Activated T-cell treated with anti-CD3 and anti-CD28 coated beads, Interleukin-2, amount 50 U/mL, for 4 hours (primary cell): ENCODE results near the gene MYO5B. TPM values are rescaled to one million over a fixed set of nuclear protein-coding genes. Genes with fewer than 3 reads are reported as not detected.

Experiments
- ATAC-seq, 2 donors: fragments of 200-7000 bp; cut with Tn5 transposase; one replicate each; pipeline ENCODE4 v1.10.0; 2021
- DNase-seq: peaks from one replicate; pipeline ENCODE4 v3.0.0-alpha.2; 2020
- H3K27me3 Mint-ChIP-seq: one replicate; pipeline ENCODE4 v1.8.0; 2021; ENCODE audit warnings: low read depth, mixed read lengths
- H3K36me3 Mint-ChIP-seq: one replicate; pipeline ENCODE4 v1.8.0; 2022; ENCODE audit warnings: mixed read lengths; ENCODE audit not compliant: insufficient read depth
- H3K4me1 Mint-ChIP-seq: one replicate; pipeline ENCODE4 v1.8.0; 2021; ENCODE audit warnings: low read depth, mixed read lengths
- H3K4me3 Mint-ChIP-seq: one replicate; pipeline ENCODE4 v1.8.0; 2021; ENCODE audit warnings: mild to moderate bottlenecking, moderate library complexity, mixed read lengths
- H3K9me3 Mint-ChIP-seq: one replicate; pipeline ENCODE4 v1.8.0; 2021; ENCODE audit warnings: mixed read lengths
- total RNA-seq, 3 donors: library from RNA; stranded (reverse); gene quantifications; one replicate each; pipeline ENCODE4 v1.2.1, GENCODE V29; 2021

MYO5B gene
- total RNA-seq, 3 donors from 2014 or later = 0.13 to 0.14 (median 0.13) TPM

DNA sequence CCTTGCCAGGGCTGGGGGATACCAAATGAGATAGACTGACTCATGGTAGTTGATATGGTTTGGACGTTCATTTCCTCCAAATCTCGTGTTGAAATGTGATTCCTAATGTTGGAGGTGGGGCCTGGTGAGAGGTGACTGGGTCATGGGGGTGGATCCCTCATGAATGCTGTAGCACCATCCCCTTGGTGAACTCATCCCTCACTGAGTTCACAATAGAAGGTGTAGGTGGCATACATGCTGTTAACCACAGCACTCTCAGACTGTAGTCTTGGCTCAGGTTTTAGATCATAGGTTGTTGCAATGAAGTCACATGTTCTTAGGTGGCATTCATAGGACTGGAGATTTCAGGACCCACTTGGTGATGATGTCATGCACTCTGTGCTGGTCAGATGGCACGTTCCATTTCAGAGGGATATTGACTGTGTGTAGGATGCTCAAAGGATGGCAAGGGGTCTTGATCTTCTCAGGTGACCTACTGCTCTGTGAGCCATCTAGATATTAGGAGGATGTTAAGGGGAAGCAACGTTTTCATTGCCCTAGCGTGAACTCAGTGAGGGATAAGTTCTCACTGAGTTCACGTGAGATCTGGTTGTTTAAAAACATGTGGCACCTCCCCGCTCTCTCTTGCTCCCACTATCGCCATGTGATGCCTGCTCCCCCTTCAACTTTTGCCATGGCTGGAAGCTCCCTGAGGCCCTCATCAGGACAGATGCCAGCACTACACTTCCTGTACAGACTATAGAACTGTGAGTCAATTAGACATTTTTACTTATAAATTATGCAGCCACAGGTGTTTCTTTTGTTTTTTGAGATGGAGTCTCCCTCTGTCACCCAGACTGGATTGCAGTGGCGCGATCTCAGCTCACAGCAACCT lies 307.8 kb downstream of the MYO5B start:
- ATAC-seq (peak; percentile 55 to 72), DNase-seq (no peak)
- no peaks in the 10 kb centered on the region for H3K9me3 Mint-ChIP-seq
- no peaks in the 10 kb centered on the region for H3K4me1 Mint-ChIP-seq
- peaks cover 4% of the 10 kb centered on the region for H3K27me3 Mint-ChIP-seq
- no peak overlapping the region for H3K4me3 Mint-ChIP-seq
- no peaks in the 10 kb centered on the region for H3K36me3 Mint-ChIP-seq

DNA sequence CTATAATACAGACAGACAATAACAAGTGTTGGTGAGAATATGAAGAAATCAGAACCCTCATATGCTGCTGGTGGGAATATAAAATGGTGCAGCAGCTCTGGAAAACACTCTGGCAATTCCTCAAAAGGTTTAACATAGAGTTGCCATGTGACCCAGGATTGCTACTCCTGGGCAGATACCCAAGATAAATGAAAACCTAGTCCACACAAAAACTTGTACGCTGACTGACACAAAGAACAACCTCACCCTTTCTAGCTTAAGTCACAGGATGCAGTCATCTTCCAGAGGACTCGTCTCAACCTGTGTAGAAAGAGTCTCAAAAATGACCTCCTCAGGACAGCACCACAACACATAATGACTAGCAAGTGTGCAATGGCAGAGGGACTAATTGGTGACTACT lies 310.0 kb downstream of the MYO5B start:
- no peak for DNase-seq
- H3K9me3 Mint-ChIP-seq = no peaks in the 10 kb centered on the region
- H3K27me3 Mint-ChIP-seq = peaks cover 7% of the 10 kb centered on the region
- no peaks in the 10 kb centered on the region for H3K36me3 Mint-ChIP-seq
- no peak for ATAC-seq
- H3K4me3 Mint-ChIP-seq = no peak overlapping the region
- no peaks in the 10 kb centered on the region for H3K4me1 Mint-ChIP-seq

DNA sequence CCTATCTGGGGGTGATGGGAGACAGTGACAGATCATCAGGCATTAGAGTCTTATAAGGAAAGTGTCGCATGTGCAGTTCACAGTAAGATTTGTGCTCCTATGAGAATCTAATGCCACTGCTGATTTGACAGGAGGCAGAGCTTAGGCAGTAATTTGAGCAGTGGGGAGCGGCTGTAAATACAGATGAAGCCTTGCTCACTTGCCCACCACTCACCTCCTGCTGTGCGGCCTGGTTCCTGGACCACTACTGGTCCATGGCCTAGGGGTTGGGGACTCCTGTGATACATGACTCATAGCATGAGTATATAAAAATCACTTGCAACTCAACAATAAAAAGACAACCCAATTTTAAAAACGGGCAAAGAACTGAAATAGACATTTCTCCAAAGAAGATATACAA lies 310.5 kb downstream of the MYO5B start:
- no peak for DNase-seq
- Mint-ChIP-seq H3K4me1 (no peaks in the 10 kb centered on the region), H3K4me3 (no peak overlapping the region), H3K36me3 (no peaks in the 10 kb centered on the region), H3K9me3 (no peaks in the 10 kb centered on the region), H3K27me3 (peaks cover 9% of the 10 kb centered on the region)
- no peak for ATAC-seq

- Mint-ChIP-seq H3K4me3 (no peak overlapping the region), H3K9me3 (no peaks in the 10 kb centered on the region), H3K36me3 (no peaks in the 10 kb centered on the region)
Observed at GRCh38 chr18:49880661-49881060, 314.3 kb downstream of the MYO5B start.

DNA sequence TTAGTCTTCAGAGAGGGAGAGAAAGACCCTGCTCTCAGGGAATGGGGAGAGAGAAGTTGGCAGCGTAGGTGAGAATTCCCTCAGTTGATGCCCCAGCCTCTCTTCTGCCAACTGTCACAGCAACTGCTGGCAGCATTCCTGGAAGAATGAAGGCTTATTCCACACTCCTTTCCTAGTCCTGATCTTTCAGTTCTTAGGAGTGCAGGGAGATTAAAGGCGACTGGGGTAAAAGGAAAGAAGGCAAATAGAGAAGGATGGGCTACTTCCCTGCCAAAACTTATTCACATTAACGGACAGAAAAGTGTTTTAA lies 315.7 kb downstream of the MYO5B start:
- ATAC-seq (no peak), DNase-seq (no peak)
- Mint-ChIP-seq H3K27me3 (peaks cover 17% of the 10 kb centered on the region), H3K4me1 (no peaks in the 10 kb centered on the region), H3K36me3 (no peaks in the 10 kb centered on the region), H3K4me3 (no peak overlapping the region), H3K9me3 (no peaks in the 10 kb centered on the region)

More at GRCh38 chr18:49880661-49881060, 314.3 kb downstream of the MYO5B start:
- DNase-seq (no peak), ATAC-seq (no peak)
- Mint-ChIP-seq H3K4me1 (no peaks in the 10 kb centered on the region), H3K27me3 (peaks cover 17% of the 10 kb centered on the region)

DNA sequence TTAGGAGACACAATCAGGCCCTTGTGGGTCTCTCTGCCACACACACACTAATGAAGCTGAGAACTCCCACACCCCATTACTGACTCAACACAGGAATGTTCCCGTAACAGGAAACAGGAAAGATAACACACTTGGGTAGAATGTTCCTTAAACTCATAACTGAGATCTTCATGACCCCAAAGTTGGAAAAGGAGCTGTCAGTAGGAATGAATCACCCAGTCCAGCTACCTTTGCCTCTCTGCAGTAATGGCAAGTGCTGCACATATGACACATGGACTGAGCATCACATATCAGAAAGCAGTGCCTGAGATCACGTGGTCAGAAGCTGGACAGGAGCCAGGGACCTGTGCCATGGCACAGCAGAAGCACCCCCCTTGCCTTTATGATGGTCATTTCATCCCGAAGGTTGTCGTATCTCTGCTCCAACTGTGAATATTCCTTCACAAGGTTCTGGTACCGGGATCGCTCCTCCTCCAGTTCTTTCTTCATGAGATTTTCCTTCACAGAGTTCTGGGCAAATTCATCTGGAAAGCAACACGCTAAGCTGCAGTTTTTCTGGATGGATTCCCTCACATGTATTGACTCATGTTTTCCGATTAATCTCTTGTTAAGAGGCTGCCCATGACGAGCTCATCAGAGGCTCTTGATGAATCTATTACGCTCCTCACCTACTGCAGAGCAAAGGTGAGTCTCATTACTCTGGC lies 316.2 kb downstream of the MYO5B start:
- H3K9me3 Mint-ChIP-seq = no peaks in the 10 kb centered on the region
- no peak for ATAC-seq
- no peaks in the 10 kb centered on the region for H3K4me1 Mint-ChIP-seq
- no peaks in the 10 kb centered on the region for H3K36me3 Mint-ChIP-seq
- no peak for DNase-seq
- H3K4me3 Mint-ChIP-seq = no peak overlapping the region
- H3K27me3 Mint-ChIP-seq = peaks cover 17% of the 10 kb centered on the region

- no peaks in the 10 kb centered on the region for H3K4me1 Mint-ChIP-seq
- peaks cover 17% of the 10 kb centered on the region for H3K27me3 Mint-ChIP-seq
- no peak overlapping the region for H3K4me3 Mint-ChIP-seq
- ATAC-seq (no peak), DNase-seq (no peak)
- H3K9me3 Mint-ChIP-seq = no peaks in the 10 kb centered on the region
- no peaks in the 10 kb centered on the region for H3K36me3 Mint-ChIP-seq
Observed at GRCh38 chr18:49878015-49878414, 316.9 kb downstream of the MYO5B start.

DNA sequence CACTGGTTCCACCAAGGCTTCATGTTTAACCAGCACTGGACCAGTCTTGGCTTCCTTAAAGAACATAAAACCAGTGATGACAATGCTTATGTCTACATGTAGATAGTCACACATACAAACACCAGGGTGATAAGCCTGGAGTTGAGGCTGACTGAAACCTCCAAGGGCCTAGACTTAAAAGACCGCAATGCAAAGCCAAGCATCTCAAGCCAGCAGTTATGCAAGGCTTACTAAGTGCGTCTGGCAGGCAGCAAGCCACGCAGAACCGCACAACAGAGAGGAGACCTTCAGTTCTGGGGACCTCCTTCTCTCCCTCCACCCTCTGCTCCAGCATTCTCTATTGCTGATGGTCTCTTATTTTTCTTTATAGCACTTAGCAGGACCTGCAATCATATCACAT lies 318.4 kb downstream of the MYO5B start:
- H3K4me1 Mint-ChIP-seq = no peaks in the 10 kb centered on the region
- no peaks in the 10 kb centered on the region for H3K9me3 Mint-ChIP-seq
- H3K27me3 Mint-ChIP-seq = peaks cover 13% of the 10 kb centered on the region
- H3K36me3 Mint-ChIP-seq = no peaks in the 10 kb centered on the region
- ATAC-seq (no peak), DNase-seq (no peak)
- H3K4me3 Mint-ChIP-seq = no peak overlapping the region

DNA sequence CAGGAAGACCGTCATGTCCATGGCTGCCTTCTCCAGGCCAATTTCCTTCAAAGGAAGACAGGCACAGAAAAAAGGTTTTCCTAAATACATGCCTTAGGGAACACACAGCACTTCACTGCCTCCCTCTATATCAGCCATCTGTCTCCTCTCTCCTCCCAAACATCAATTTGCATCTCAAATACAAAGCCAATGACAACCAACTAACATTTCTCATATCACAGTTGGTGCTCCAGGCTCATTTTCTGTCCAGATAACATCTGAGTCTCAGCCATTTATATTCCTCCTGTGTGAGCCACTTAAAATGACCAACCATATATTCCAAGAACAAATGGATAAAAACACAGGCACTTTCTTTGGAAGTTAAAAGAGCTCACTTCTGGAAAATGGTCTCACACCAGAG lies 319.2 kb downstream of the MYO5B start:
- H3K36me3 Mint-ChIP-seq = no peaks in the 10 kb centered on the region

GRCh38 chr18:49875155-49875554 lies 319.8 kb downstream of the MYO5B start:
- Mint-ChIP-seq H3K27me3 (peaks cover 11% of the 10 kb centered on the region), H3K36me3 (no peaks in the 10 kb centered on the region), H3K4me1 (no peaks in the 10 kb centered on the region), H3K4me3 (no peak overlapping the region), H3K9me3 (no peaks in the 10 kb centered on the region)
- ATAC-seq (no peak), DNase-seq (no peak)

More for the DNA sequence above, 319.2 kb downstream of the MYO5B start:
- no peaks in the 10 kb centered on the region for H3K9me3 Mint-ChIP-seq
- no peaks in the 10 kb centered on the region for H3K4me1 Mint-ChIP-seq
- no peak overlapping the region for H3K4me3 Mint-ChIP-seq
- no peak for DNase-seq
- peaks cover 13% of the 10 kb centered on the region for H3K27me3 Mint-ChIP-seq
- ATAC-seq = no peak

- ATAC-seq = no peak
- peaks cover 8% of the 10 kb centered on the region for H3K27me3 Mint-ChIP-seq
Observed at GRCh38 chr18:49874238-49874637, 320.7 kb downstream of the MYO5B start.

DNA sequence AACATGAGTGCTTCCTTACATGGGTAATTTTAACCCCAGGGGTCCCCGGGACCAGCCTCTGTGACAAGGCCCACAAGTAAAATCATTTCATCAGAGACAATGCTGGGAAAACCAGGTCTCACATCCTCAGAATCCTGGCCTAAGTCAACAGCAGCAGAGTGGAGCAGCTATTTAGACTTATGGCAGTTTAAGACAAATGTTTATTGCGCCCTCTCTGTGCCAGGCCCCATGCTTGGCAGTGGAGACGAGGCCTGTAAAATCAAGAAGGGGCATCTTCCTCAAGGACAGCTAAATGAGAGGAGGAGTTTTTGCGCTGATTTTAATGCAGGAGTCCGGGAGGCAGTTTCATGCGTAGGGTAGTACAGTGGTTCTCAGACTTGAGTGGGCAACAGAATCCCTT lies 325.6 kb downstream of the MYO5B start:
- H3K27me3 Mint-ChIP-seq = peaks cover 3% of the 10 kb centered on the region
- ATAC-seq = no peak
- no peaks in the 10 kb centered on the region for H3K36me3 Mint-ChIP-seq
- H3K9me3 Mint-ChIP-seq = no peaks in the 10 kb centered on the region
- H3K4me3 Mint-ChIP-seq = no peak overlapping the region
- H3K4me1 Mint-ChIP-seq = no peaks in the 10 kb centered on the region
- DNase-seq = no peak

More at GRCh38 chr18:49874238-49874637, 320.7 kb downstream of the MYO5B start:
- Mint-ChIP-seq H3K4me1 (no peaks in the 10 kb centered on the region), H3K9me3 (no peaks in the 10 kb centered on the region), H3K4me3 (no peak overlapping the region), H3K36me3 (no peaks in the 10 kb centered on the region)
- no peak for DNase-seq

DNA sequence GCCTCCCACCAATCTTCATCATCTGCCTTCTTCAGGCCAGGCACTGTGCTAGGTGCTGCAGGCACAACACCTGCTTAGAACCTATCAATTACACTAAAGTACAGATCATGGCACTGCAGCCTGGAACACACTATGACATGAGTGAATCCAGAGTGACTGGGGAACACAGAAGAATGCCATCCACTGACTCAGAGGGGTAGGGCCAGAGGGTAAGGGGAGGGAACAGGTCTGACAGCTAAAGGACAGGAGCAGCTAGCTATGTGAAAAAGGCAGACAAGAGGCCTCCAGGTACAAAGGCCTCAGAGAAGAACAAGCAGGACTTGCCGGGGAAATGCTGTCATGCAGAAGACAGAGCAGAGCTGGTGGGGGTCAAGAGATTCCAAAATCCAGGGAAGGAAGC lies 328.3 kb downstream of the MYO5B start:
- H3K9me3 Mint-ChIP-seq = no peaks in the 10 kb centered on the region
- no peaks in the 10 kb centered on the region for H3K4me1 Mint-ChIP-seq
- H3K27me3 Mint-ChIP-seq = peaks cover 6% of the 10 kb centered on the region
- ATAC-seq (no peak), DNase-seq (no peak)
- H3K36me3 Mint-ChIP-seq = no peaks in the 10 kb centered on the region
- no peak overlapping the region for H3K4me3 Mint-ChIP-seq

GRCh38 chr18:49865401-49865800 lies 329.5 kb downstream of the MYO5B start:
- H3K4me1 Mint-ChIP-seq = no peaks in the 10 kb centered on the region
- ATAC-seq (no peak), DNase-seq (no peak)
- peaks cover 6% of the 10 kb centered on the region for H3K27me3 Mint-ChIP-seq
- no peaks in the 10 kb centered on the region for H3K36me3 Mint-ChIP-seq
- no peaks in the 10 kb centered on the region for H3K9me3 Mint-ChIP-seq
- no peak overlapping the region for H3K4me3 Mint-ChIP-seq
